Measurements from ENCODE around the gene CRHR1.

DNA sequence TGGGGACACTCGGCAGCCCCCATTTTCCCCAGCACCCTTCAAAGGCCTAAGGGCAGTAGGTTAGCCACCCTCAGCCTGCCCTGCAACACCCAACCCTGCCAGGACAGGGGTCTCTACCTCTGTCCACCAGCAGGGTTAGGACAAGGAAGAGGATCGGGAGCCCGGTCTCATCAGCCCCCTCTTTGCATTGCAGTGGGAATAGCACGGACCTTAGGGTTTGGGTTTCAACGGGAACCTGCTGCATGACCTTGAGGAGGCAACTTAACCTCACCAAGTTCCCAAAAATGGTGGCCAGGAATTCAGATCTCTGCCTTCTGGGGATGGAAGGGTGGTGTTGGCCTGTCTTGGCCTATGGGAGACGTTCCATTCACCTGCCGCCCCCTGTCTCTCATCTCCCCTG is 40.4 kb downstream of the CRHR1 start:
- TF ChIP-seq, protein P1, sequence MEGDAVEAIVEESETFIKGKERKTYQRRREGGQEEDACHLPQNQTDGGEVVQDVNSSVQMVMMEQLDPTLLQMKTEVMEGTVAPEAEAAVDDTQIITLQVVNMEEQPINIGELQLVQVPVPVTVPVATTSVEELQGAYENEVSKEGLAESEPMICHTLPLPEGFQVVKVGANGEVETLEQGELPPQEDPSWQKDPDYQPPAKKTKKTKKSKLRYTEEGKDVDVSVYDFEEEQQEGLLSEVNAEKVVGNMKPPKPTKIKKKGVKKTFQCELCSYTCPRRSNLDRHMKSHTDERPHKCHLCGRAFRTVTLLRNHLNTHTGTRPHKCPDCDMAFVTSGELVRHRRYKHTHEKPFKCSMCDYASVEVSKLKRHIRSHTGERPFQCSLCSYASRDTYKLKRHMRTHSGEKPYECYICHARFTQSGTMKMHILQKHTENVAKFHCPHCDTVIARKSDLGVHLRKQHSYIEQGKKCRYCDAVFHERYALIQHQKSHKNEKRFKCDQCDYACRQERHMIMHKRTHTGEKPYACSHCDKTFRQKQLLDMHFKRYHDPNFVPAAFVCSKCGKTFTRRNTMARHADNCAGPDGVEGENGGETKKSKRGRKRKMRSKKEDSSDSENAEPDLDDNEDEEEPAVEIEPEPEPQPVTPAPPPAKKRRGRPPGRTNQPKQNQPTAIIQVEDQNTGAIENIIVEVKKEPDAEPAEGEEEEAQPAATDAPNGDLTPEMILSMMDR (IDR thresholded peaks at IDR 0.05; ENCODE audit: insufficient read depth, low read length): no peak
- TF ChIP-seq, protein P2, sequence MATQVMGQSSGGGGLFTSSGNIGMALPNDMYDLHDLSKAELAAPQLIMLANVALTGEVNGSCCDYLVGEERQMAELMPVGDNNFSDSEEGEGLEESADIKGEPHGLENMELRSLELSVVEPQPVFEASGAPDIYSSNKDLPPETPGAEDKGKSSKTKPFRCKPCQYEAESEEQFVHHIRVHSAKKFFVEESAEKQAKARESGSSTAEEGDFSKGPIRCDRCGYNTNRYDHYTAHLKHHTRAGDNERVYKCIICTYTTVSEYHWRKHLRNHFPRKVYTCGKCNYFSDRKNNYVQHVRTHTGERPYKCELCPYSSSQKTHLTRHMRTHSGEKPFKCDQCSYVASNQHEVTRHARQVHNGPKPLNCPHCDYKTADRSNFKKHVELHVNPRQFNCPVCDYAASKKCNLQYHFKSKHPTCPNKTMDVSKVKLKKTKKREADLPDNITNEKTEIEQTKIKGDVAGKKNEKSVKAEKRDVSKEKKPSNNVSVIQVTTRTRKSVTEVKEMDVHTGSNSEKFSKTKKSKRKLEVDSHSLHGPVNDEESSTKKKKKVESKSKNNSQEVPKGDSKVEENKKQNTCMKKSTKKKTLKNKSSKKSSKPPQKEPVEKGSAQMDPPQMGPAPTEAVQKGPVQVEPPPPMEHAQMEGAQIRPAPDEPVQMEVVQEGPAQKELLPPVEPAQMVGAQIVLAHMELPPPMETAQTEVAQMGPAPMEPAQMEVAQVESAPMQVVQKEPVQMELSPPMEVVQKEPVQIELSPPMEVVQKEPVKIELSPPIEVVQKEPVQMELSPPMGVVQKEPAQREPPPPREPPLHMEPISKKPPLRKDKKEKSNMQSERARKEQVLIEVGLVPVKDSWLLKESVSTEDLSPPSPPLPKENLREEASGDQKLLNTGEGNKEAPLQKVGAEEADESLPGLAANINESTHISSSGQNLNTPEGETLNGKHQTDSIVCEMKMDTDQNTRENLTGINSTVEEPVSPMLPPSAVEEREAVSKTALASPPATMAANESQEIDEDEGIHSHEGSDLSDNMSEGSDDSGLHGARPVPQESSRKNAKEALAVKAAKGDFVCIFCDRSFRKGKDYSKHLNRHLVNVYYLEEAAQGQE (IDR thresholded peaks at IDR 0.05; ENCODE audit: insufficient replicate concordance, low read depth): no peak
- no peak for TF ChIP-seq POLR2AphosphoS5 (IDR thresholded peaks at IDR 0.05; ENCODE audit: low read depth)

All from HL-60 (cell line).